ENCODE measurements around the gene ADD3. TPM values are rescaled to one million over a fixed set of nuclear protein-coding genes. Genes with fewer than 3 reads are reported as not detected.
A peak's percentile ranks its signal among the peaks of the same experiment; 100 is the strongest.

The ADD3 gene
- total RNA-seq, 2 donors from 2014 or later: 183 to 241 TPM

DNA sequence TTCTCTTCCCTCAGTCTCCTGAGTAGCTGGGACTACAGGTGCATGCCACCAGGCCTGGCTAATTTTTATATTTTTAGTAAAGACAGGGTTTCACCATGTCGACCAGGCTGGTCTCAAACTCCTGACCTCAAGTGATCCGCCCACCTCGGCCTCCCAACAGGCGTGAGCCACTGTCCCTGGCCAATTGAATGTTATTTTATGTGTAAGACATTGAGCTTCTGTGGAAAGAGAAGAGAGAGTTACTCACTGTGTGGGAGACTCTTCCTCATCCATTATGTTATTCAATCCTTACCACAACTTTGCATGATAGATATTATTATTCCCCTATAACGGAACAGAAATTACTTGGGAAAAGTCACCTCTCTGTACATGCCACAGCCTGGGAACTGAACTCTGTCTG is 167.0 kb downstream of the ADD3 start:
- no peaks in the 10 kb centered on the region for H3K9me3 Mint-ChIP-seq
- no peak overlapping the region for H3K9ac ChIP-seq (ENCODE audit: extremely low read depth, low read length, poor library complexity, severe bottlenecking)
- no peaks in the 10 kb centered on the region for H3K9me3 ChIP-seq (ENCODE audit: control insufficient read depth, low read length)
- H3K4me3 ChIP-seq (ENCODE audit: low read length): no peak overlapping the region
- H3K4me1 ChIP-seq (ENCODE audit: control insufficient read depth, insufficient read depth, low read length): peaks cover 18% of the 10 kb centered on the region
- DNase-seq: no peak
- TF ChIP-seq, protein P1, sequence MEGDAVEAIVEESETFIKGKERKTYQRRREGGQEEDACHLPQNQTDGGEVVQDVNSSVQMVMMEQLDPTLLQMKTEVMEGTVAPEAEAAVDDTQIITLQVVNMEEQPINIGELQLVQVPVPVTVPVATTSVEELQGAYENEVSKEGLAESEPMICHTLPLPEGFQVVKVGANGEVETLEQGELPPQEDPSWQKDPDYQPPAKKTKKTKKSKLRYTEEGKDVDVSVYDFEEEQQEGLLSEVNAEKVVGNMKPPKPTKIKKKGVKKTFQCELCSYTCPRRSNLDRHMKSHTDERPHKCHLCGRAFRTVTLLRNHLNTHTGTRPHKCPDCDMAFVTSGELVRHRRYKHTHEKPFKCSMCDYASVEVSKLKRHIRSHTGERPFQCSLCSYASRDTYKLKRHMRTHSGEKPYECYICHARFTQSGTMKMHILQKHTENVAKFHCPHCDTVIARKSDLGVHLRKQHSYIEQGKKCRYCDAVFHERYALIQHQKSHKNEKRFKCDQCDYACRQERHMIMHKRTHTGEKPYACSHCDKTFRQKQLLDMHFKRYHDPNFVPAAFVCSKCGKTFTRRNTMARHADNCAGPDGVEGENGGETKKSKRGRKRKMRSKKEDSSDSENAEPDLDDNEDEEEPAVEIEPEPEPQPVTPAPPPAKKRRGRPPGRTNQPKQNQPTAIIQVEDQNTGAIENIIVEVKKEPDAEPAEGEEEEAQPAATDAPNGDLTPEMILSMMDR (conservative IDR thresholded peaks at IDR 0.05): no peak
- peaks cover 14% of the 10 kb centered on the region for H3K4me1 Mint-ChIP-seq
- no peak overlapping the region for H3K4me3 Mint-ChIP-seq
- H3K27ac ChIP-seq (ENCODE audit: low read depth, low read length): no peak overlapping the region
- H3K27me3 ChIP-seq (ENCODE audit: control insufficient read depth, insufficient read depth, low read length, poor library complexity, severe bottlenecking): peaks cover 30% of the 10 kb centered on the region
- 96 to 100% methylated on average over 1 to 5 of the region's 5 CpGs for WGBS, 2 experiments (ENCODE audit: insufficient coverage in 1 of 2, insufficient read length in 1 of 2)
- H3K36me3 Mint-ChIP-seq (ENCODE audit: low read depth): no peaks in the 10 kb centered on the region
- H3K36me3 ChIP-seq (ENCODE audit: control insufficient read depth, insufficient read depth, low read length): no peaks in the 10 kb centered on the region
- peaks cover 83% of the 10 kb centered on the region for H3K27me3 Mint-ChIP-seq (ENCODE audit: insufficient read depth)
- H3K27ac Mint-ChIP-seq: no peak overlapping the region

DNA sequence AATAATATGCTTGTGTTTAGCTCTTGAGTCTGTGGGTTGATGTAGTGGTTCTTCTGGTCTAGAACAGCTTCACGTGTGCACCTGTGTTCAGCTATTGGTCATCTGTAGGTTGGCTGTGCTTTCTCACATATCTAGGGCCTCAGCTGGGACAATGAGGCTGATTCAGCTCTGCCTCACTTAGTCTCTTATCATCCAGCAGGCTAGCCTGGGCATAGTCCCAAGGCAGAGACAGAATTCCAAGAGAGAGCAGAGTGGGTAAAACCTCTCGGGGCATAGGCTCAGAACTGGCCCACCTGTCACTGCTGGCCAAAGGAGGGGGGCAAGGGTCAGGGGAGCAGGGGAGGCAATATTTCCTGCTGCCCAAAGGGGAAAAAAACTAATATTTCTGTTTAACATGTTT is 167.6 kb downstream of the ADD3 start:
- no peak overlapping the region for H3K27ac Mint-ChIP-seq
- TF ChIP-seq, protein P1 (conservative IDR thresholded peaks at IDR 0.05): no peak
- H3K27me3 ChIP-seq (ENCODE audit: control insufficient read depth, insufficient read depth, low read length, poor library complexity, severe bottlenecking): peaks cover 24% of the 10 kb centered on the region
- H3K36me3 Mint-ChIP-seq (ENCODE audit: low read depth): no peaks in the 10 kb centered on the region
- H3K27ac ChIP-seq (ENCODE audit: low read depth, low read length): no peak overlapping the region
- H3K4me3 ChIP-seq (ENCODE audit: low read length): no peak overlapping the region
- peaks cover 78% of the 10 kb centered on the region for H3K27me3 Mint-ChIP-seq (ENCODE audit: insufficient read depth)
- H3K9me3 Mint-ChIP-seq: no peaks in the 10 kb centered on the region
- no peak overlapping the region for H3K4me3 Mint-ChIP-seq
- no peak overlapping the region for H3K9ac ChIP-seq (ENCODE audit: extremely low read depth, low read length, poor library complexity, severe bottlenecking)
- no peaks in the 10 kb centered on the region for H3K36me3 ChIP-seq (ENCODE audit: control insufficient read depth, insufficient read depth, low read length)
- no peak for DNase-seq
- no peaks in the 10 kb centered on the region for H3K9me3 ChIP-seq (ENCODE audit: control insufficient read depth, low read length)
- H3K4me1 Mint-ChIP-seq: peaks cover 9% of the 10 kb centered on the region
- H3K4me1 ChIP-seq (ENCODE audit: control insufficient read depth, insufficient read depth, low read length): peaks cover 14% of the 10 kb centered on the region
- 85 to 88% methylated on average over 1 to 2 of the region's 2 CpGs for WGBS, 2 experiments (ENCODE audit: insufficient coverage in 1 of 2, insufficient read length in 1 of 2)

DNA sequence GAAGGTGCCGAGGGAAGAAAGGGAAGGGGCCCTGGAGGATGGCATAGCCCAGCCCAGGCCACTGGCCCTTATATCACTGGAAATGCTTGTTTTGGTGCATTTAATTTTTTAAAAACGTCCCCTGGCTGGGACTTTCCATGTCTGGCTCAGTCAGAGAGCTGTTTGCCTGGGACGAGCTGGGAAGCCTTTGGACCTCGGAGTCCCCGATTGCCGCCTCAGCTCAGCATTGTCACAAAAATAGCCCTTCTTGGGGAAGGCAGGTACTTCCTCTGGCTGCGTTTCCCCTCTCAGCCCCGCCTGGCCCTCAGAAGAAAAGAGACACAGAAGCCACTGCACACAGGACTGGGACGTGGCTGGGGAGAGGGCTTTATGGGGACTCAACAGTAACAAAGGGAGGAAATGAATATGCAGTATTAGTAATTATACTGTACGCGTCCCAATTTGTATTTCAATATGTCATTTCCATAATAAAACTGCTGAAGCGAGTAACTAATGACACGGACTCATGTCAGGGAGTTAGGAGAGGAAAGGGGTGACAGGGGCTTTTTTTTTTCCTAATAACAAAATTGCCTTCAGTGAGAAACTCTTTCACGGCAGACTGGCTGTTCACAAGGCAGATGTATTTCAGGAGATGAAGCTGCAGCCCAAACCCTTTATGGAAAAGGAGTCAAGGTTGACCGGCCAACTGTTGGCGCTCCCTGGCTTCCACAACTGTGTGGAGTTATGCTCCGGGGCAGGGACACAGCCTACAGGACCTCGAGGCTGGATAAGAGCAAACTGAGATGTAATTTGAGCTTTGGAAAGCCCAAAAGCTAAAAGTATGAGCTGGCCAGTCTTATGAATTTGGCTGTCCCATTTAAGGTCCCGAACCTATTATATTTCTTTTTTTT is 168.6 kb downstream of the ADD3 start:
- no peak overlapping the region for H3K27ac Mint-ChIP-seq
- H3K27me3 Mint-ChIP-seq (ENCODE audit: insufficient read depth): peaks cover 69% of the 10 kb centered on the region
- H3K27ac ChIP-seq (ENCODE audit: low read depth, low read length): no peak overlapping the region
- no peaks in the 10 kb centered on the region for H3K36me3 Mint-ChIP-seq (ENCODE audit: low read depth)
- H3K27me3 ChIP-seq (ENCODE audit: control insufficient read depth, insufficient read depth, low read length, poor library complexity, severe bottlenecking): peaks cover 14% of the 10 kb centered on the region
- WGBS, 2 experiments (ENCODE audit: insufficient coverage in 1 of 2, insufficient read length in 1 of 2): 70 to 82% methylated on average over 13 to 18 of the region's 19 CpGs
- H3K9me3 ChIP-seq (ENCODE audit: control insufficient read depth, low read length): no peaks in the 10 kb centered on the region
- no peaks in the 10 kb centered on the region for H3K36me3 ChIP-seq (ENCODE audit: control insufficient read depth, insufficient read depth, low read length)
- DNase-seq: peak; percentile 39
- H3K9me3 Mint-ChIP-seq: no peaks in the 10 kb centered on the region
- peaks cover 3% of the 10 kb centered on the region for H3K4me1 Mint-ChIP-seq
- H3K4me3 ChIP-seq (ENCODE audit: low read length): no peak overlapping the region
- no peak overlapping the region for H3K9ac ChIP-seq (ENCODE audit: extremely low read depth, low read length, poor library complexity, severe bottlenecking)
- TF ChIP-seq, protein P1 (conservative IDR thresholded peaks at IDR 0.05): no peak
- H3K4me3 Mint-ChIP-seq: no peak overlapping the region
- peaks cover 7% of the 10 kb centered on the region for H3K4me1 ChIP-seq (ENCODE audit: control insufficient read depth, insufficient read depth, low read length)
